HepG2 (cell line): ENCODE measurements around the gene SETD1B. TPM values are rescaled to one million over a fixed set of nuclear protein-coding genes. Genes with fewer than 3 reads are reported as not detected.

ENCODE experiments used
- DDIT3 ChIP-seq: sonication (generic); formaldehyde crosslinking; IDR thresholded peaks from 2 replicates; pipeline ENCODE4 v1.4.0; 2020; ENCODE audit warnings: mild to moderate bottlenecking, missing genetic modification reagents
- GZF1 ChIP-seq: sonication (generic); formaldehyde crosslinking; IDR thresholded peaks from 2 replicates; pipeline ENCODE4 v1.5.1; 2020; ENCODE audit warnings: mild to moderate bottlenecking, missing genetic modification reagents
- KLF13 ChIP-seq: sonication (generic); formaldehyde crosslinking; IDR thresholded peaks from 2 replicates; pipeline ENCODE4 v1.4.0; 2020; ENCODE audit warnings: mild to moderate bottlenecking, missing genetic modification reagents
- KMT2A ChIP-seq: sonication (generic); formaldehyde crosslinking; IDR thresholded peaks from 2 replicates; pipeline ENCODE4 v1.4.0; 2020; ENCODE audit warnings: missing genetic modification reagents
- NAIF1 ChIP-seq: sonication (generic); formaldehyde crosslinking; IDR thresholded peaks from 2 replicates; pipeline ENCODE4 v1.5.0; 2020; ENCODE audit warnings: mild to moderate bottlenecking, missing genetic modification reagents, borderline replicate concordance
- PAXIP1 ChIP-seq: sonication (generic); formaldehyde crosslinking; conservative IDR thresholded peaks from 2 replicates; pipeline ENCODE4 v1.4.0; 2020; ENCODE audit warnings: mild to moderate bottlenecking, missing genetic modification reagents, moderate library complexity
- PHF5A ChIP-seq: IDR thresholded peaks from one replicate; pipeline ENCODE4 v1.6.1; 2018; ENCODE audit warnings: low read depth, missing genetic modification reagents; ENCODE audit not compliant: unreplicated experiment
- SIN3B ChIP-seq: fragments of 150-350 bp; IDR thresholded peaks from 2 replicates; pipeline ENCODE4 v1.6.1; 2014; ENCODE audit warnings: low read length
- SNRNP70 ChIP-seq: fragments of 200-400 bp; formaldehyde crosslinking; IDR thresholded peaks from 2 replicates; pipeline ENCODE4 v1.6.1; 2017; ENCODE audit warnings: mild to moderate bottlenecking, low read depth, low read length, moderate library complexity
- SRSF1 ChIP-seq: fragments of 200-400 bp; formaldehyde crosslinking; optimal IDR thresholded peaks from 2 replicates; pipeline ENCODE3; 2017; ENCODE audit warnings: mild to moderate bottlenecking, low read depth, low read length, moderate library complexity
- STAG1 ChIP-seq: sonication (generic); formaldehyde crosslinking; IDR thresholded peaks from 2 replicates; pipeline ENCODE4 v1.4.0; 2020; ENCODE audit warnings: missing genetic modification reagents
- TAF15 ChIP-seq: fragments of 200-400 bp; formaldehyde crosslinking; IDR thresholded peaks from one replicate; pipeline ENCODE4 v1.6.1; 2018; ENCODE audit warnings: mild to moderate bottlenecking, low read depth, low read length; ENCODE audit not compliant: poor library complexity, severe bottlenecking
- XBP1 ChIP-seq: sonication (generic); formaldehyde crosslinking; IDR thresholded peaks from 2 replicates; pipeline ENCODE4 v1.5.0; 2020; ENCODE audit warnings: missing genetic modification reagents
- ZMAT3 ChIP-seq: sonication (generic); formaldehyde crosslinking; conservative IDR thresholded peaks from 2 replicates; pipeline ENCODE4 v1.7.0; 2021; ENCODE audit warnings: missing genetic modification reagents
- ZMAT5 ChIP-seq: sonication (generic); formaldehyde crosslinking; IDR thresholded peaks from 2 replicates; pipeline ENCODE4 v1.5.0; 2020; ENCODE audit warnings: mild to moderate bottlenecking, low read depth, missing genetic modification reagents, borderline replicate concordance
- ZNF253 ChIP-seq: sonication (generic); formaldehyde crosslinking; IDR thresholded peaks from 2 replicates; pipeline ENCODE4 v1.8.0; 2022; ENCODE audit warnings: mild to moderate bottlenecking, missing genetic modification reagents, borderline replicate concordance
- ZNF292 ChIP-seq: sonication (generic); formaldehyde crosslinking; IDR thresholded peaks from 2 replicates; pipeline ENCODE4 v1.8.1; 2022; ENCODE audit warnings: mild to moderate bottlenecking, low read depth, missing genetic modification reagents, borderline replicate concordance
- ZNF335 ChIP-seq: sonication (generic); formaldehyde crosslinking; IDR thresholded peaks from 2 replicates; pipeline ENCODE4 v1.4.0; 2020; ENCODE audit warnings: missing genetic modification reagents
- ZNF597 ChIP-seq: sonication (generic); formaldehyde crosslinking; IDR thresholded peaks from 2 replicates; pipeline ENCODE4 v1.5.0; 2020; ENCODE audit warnings: missing genetic modification reagents
- ZNF619 ChIP-seq: sonication (generic); formaldehyde crosslinking; IDR thresholded peaks from 2 replicates; pipeline ENCODE4 v1.4.0; 2020; ENCODE audit warnings: mild to moderate bottlenecking, missing genetic modification reagents
- ZNF746 ChIP-seq: sonication (generic); formaldehyde crosslinking; IDR thresholded peaks from 2 replicates; pipeline ENCODE4 v1.8.0; 2022; ENCODE audit warnings: mild to moderate bottlenecking, missing genetic modification reagents
- ZNF766 ChIP-seq: sonication (generic); formaldehyde crosslinking; IDR thresholded peaks from 2 replicates; pipeline ENCODE4 v1.5.0; 2020; ENCODE audit warnings: missing genetic modification reagents, borderline replicate concordance
- polyA plus RNA-seq, 8 experiments: library from polyadenylated mRNA; depleted of rRNA in 3 of 8; stranded (reverse) in 7 of 8; unstranded in 1 of 8; fragments of >200 nt; fragmentation: Illumina TruSeq in 4 of 8; extraction: Trizol in 4 of 8; gene quantifications; 2 replicates each; pipeline versions ENCODE4 v1.2.1 to v1.2.3, GENCODE V29; 2011 to 2016; ENCODE audit warnings: low read depth in 4 of 8, missing spikeins in 1 of 8, mixed read lengths in 1 of 8; ENCODE audit not compliant: insufficient read depth in 1 of 8
- total RNA-seq, 5 experiments: library from RNA; depleted of rRNA; stranded (reverse); fragments of >200 nt; fragmentation: Illumina TruSeq; extraction: Trizol; gene quantifications; 2 replicates each; pipeline ENCODE4 v1.2.3, GENCODE V29; 2016; ENCODE audit warnings: low read depth in 1 of 5

SETD1B gene
- total and polyA plus RNA-seq, 2 of the 13 experiments (the other 11 are each of a cell fraction or from before 2014, with no cell fraction given) = 1.1 to 1.4 TPM

GRCh38 chr12:121791671-121792551, 11.9 kb upstream of the SETD1B start (continued):
- 0 out of 2 replicates have a peak, but pooled peaks have one; percentile 55 for TF ChIP-seq ZNF766 (CRISPR knock-in tag)
- TF ChIP-seq ZNF597 (CRISPR knock-in tag) = no peak
- no peak for TF ChIP-seq SIN3B
- no peak for TF ChIP-seq ZNF335 (CRISPR knock-in tag)
- no peak for TF ChIP-seq NAIF1 (CRISPR knock-in tag)
- no peak for TF ChIP-seq DDIT3
- TF ChIP-seq STAG1 (CRISPR knock-in tag) = 0 out of 2 replicates have a peak, but pooled peaks have one; percentile 2
- no peak for TF ChIP-seq ZNF253 (CRISPR knock-in tag)
- TF ChIP-seq ZMAT3 (CRISPR knock-in tag) = no peak
- TF ChIP-seq KLF13 = no peak
- TF ChIP-seq ZMAT5 (CRISPR knock-in tag) = no peak
- no peak; the same call in 1 of the 2 replicates for TF ChIP-seq ZNF746 (CRISPR knock-in tag)
- no peak for TF ChIP-seq PHF5A
- TF ChIP-seq PAXIP1 = peak; percentile 88
- no peak for TF ChIP-seq TAF15
- no peak; the same call in 1 of the 2 replicates for TF ChIP-seq ZNF292 (CRISPR knock-in tag)
- no peak for TF ChIP-seq ZNF619 (CRISPR knock-in tag)
- no peak for TF ChIP-seq XBP1 (CRISPR knock-in tag)
- TF ChIP-seq KMT2A = peak; percentile 62
- no peak for TF ChIP-seq SRSF1
- no peak for TF ChIP-seq SNRNP70
- no peak for TF ChIP-seq GZF1 (CRISPR knock-in tag)
